Stimulated activated CD8-positive, alpha-beta memory T cell treated with anti-CD3 and anti-CD28 coated beads, Interleukin-4, amount 100 ng/mL, for 4 hours (primary cell): ENCODE measurements around the gene SDK2.

Source experiments
- DNase-seq, 2 donors: peaks; one replicate each; pipeline ENCODE4 v3.0.0-alpha.2; 2020; ENCODE audit warnings: low read depth in 2 of 2, low spot score in 1 of 2

Gene SDK2

DNA sequence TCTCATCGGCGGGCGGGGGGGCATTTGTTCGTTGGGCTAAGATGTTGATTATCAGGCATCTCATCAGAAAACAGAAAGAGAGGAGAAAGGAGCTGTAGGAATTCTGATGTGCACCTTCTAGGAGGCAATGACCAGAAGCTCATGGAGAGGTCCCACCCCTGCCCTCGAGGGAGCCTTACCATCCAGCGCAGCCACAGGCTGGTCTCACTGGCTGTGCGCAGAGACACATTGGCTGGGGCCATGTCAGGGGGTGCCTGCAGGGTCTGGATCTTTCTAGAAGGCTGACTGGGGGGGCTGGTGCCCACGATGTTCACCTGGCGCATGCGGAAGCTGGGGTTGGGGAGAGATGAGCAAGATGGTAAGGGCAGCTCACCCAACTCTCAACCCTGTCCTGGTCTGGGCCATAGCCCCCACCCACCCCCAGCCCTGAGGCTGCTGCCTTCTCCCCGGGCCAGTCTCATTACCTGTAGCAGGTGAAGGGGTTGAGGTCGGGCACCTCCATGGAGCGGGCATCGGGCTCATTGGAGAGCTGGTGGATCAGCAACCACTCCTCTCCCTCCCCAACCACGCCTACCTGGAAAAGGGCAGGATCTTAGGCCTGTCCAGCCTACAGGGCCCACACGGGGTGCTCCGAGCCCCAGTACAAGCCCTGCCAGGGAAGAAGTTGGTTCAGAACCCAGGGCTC is 246.2 kb downstream of the SDK2 start:
- DNase-seq = no peak

DNA sequence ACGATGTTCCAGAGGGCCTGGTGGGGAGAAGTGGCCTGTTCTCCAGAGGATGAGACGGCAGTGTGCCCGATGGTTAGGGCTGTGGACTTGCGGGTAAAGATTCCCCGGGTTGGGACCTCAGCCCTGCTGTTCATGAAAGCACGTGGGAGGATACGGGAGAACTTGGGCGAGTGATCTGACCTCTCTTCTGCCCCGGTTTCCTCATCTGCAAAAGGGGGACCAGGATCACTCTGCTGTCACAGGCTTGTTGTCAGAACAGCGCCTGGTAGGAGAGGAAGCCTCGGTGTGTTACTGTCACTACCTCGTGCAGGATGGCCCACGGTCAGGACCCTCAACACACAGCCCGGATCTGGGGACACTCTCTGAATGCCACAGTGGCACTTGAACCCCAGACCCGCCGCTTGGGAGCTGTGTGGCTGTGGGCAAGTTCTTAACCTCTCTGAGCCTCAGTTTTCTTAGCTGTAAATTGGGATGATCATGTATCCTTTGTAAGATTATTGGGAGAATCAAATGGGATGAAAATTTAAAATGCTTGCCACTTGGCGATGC is 246.9 kb downstream of the SDK2 start:
- DNase-seq = no peak

DNA sequence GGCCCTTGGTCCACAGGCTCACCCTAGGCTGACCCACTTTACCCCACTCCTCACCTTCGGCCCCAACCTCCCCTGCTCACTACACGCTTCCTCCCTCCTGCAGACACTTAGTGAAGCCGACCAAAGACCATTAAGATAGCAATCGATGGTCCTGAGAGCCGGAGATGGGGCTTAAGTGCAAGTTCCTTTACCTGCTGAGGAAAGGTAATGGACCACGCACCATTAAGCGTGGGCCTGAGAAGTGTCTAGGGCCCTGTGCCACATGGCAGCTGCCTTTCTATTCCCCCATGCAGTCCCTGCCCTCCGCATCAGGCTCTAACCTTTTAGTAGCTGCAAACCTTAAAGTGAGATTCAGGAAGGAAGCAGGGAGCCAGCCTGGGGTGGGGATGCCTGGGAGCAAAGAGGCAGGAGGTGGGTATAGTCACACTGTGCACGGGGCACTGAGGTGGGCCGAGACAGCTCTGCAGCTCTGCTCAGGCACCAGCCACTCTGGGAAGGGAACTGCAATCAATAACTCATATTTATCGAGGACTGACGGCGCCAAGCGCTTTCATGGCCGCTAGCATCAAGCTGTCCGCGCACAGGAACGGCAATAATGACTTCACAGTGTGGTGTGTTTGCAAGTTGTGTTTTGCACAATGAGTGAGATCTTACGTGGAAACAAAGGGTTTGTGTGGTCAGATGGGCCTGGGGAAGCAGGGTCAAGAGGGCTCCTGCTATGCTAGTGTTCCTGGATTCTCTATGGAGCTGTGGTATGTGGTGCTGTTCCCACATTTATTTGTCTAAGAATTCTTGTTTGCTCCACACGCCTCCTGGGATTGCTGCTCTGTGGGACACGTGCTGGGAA is 247.6 kb downstream of the SDK2 start:
- DNase-seq = no peak

DNA sequence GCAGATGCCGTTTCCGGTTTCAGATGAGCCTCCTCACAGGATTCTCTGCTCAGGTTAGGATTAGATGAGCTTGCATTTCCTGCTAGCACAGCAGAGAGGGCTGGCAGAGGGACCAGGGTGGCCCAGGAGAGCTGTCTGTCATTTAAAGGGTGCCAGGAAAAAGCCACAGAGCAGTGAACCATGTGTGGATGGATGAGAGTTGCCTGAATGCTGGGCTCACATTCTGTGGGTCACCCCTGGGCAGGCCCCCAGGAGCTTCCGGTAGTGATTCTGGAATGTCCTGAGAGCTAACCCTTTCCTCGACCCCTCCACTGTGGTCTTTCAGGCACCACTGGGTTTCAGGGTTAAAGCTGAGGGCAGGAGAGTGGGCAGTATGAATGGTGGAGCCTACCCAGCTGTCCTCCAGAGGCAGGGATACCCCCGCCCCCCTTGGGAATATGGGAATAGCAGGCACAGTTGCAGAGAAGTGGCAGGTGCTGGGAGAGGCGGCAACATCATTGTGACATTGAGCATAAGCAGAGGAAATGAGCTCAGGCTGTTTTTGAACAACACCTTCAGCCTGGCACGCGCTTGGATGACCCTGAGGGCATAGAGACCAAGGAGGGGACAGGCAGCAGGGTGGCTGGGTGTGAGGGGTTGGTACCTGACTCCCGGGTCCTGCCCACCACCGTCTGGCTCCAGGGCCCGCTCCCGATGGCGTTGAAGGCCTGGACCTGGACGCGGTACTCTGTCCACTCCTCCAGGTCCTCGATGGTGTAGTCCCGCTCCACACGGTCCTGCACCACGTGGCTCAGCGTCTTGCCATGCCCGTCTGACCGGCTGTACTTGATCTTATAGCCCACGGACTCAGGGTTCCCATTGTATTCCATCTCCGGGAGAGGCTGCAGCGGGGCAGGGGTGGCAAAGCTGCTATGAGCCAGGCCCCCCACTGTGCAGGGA is 249.5 kb downstream of the SDK2 start:
- no peak for DNase-seq

DNA sequence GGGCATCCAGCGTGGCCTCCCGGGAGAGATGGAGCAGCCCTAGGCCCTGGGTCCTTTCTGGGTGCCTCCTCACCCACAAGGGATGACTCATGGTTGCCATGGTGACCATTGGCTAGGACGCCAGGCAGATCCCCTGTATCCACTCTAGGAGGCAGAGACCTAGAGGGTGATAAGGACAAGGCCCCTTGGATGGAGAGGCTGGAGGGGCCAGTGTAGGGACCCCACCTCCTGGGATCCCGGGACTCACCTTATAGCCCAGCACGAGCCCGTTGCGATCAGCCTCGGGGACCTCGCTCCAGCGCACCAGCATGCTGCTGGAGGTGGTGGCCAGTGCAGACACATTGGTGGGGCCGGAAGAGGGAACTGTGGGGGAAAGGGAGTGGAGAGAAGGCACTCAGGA is 250.3 kb downstream of the SDK2 start:
- DNase-seq = no peak

DNA sequence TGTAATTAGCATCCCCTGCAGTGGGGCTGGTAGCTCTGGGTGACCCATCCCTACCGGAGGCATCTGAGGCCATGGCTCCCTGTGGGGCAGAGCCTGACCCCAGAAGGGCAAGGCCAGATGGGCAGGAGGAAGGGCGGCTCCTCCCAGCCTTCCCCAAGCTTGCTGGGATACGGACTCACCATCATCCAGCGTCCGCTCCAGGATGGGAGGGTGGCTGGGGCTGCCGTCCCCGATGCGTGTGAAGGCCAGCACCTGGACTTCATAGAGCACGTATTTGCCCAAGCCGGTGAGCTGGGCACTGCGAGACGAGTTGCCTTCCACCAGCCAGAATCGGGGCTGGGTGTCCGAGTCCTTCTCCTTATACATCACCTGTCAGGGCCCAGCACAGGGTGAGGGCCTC is 250.9 kb downstream of the SDK2 start:
- DNase-seq = no peak

DNA sequence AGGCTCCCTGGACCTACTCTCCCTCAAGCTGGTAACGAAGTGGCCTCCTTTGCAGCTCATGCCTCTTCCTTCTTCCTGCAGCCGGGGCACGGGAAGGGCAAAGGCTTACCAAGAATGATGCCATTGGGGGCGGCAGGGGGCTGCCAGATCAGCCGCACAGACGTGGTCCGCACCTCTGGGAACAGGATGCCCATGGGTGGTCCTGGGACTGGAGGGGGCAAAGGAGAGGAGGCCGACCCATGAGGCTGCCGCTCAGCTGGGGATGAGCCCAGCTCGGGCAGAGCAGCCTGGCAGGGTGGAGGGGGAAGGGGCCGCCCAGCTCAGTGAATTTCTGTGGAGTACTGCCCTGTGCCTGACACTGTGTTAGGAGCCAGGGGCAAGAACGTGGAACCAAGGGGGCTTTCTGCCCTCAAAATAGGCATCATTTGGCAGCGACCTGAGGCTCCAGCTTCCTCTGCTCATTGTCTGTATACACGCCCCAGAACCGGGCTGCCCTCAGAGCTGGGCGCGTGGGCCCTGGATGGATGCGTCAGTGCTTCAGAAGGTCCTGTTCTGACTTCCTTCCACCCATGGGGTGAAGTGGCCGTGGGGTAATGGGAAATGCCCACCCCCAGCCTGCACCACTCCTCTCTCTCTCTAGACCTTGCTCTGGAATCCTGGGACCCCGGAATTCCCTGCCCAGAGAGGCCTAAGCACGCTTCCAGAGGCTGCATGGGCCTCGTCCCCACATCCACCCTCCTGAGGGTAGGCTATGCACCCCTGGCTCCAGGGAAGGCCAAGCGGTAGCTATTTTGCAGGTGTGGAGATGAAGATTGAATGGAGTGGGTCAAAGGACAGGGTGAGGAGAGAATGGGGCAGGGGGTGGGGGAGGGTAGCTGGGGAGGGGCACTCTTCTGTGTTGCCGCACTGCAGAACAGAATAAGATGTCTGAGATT is 252.6 kb downstream of the SDK2 start:
- DNase-seq = no peak

DNA sequence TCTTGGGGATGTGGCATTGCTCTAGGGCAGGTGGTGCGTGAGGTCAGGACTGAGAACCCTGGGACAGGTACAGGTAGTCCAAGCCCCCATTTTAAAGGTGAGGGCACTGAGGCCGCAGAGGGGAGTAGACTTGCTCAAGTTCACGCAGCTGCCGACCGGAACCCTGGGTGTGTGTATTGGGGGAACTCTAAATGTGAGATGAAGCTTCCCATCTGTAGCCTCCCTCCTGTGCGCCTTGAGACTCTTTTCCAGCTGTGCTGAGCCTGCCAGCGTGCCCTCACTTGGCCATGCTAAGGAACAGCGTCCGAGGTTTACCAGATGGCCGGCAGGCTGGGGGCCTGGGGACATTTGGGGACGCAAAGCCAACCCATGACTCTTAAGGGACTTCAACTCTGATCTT is 253.4 kb downstream of the SDK2 start:
- DNase-seq = no peak

DNA sequence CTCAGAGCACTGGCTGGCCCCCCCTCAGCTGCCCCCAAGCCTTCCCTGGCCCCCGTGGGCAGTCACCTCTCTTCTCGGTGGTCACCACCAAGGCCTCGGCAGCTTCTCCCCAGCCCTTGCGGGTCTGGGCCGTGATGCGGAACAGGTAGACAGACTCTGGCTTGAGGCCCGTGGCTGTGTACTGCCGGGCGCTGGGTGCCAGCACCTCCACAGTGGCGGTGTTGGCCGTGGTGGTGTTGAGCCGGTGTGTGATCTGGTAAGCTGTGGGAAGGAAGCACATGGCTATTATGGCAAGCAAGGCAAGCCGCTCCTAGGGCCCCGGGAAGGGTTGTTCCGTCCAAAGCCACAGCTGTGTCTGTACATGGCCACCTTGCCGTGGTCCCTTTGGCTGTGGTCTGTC is 254.0 kb downstream of the SDK2 start:
- DNase-seq = no peak

DNA sequence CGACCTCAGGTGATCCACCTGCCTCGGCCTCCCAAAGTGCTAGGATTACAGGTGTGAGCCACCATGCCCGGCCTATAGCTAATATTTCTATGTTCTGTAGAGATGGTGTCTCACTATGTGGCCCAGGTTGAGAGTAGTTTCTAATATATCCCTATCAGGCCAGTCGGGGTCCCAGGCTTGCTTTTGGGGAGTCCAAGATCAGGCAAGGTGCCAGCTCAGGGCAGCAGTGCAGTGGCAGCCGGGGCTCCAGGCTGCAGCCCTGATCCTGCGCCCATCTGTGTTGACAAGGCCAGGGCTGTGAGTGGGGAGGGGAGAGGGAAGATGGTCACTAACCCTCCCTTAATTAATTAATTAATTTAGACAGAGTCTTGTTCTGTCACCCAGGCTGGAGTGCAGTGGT is 254.8 kb downstream of the SDK2 start:
- no peak for DNase-seq

DNA sequence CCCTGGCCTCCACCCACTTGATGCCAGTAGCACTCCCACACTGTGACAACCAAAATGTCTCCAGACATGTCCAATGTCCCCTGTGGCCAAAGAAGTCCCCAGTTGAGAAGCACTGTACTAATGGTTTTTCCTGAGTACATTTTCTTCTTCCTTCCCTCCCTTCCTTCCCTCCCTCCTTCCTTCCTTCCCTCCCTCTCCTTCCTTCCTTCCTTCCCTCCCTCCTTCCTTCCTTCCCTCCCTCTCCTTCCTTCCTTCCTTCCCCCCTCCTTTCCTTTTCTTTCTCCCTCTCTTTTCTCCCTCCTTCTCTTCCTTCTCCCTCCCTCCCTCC is 255.7 kb downstream of the SDK2 start:
- DNase-seq = no peak

DNA sequence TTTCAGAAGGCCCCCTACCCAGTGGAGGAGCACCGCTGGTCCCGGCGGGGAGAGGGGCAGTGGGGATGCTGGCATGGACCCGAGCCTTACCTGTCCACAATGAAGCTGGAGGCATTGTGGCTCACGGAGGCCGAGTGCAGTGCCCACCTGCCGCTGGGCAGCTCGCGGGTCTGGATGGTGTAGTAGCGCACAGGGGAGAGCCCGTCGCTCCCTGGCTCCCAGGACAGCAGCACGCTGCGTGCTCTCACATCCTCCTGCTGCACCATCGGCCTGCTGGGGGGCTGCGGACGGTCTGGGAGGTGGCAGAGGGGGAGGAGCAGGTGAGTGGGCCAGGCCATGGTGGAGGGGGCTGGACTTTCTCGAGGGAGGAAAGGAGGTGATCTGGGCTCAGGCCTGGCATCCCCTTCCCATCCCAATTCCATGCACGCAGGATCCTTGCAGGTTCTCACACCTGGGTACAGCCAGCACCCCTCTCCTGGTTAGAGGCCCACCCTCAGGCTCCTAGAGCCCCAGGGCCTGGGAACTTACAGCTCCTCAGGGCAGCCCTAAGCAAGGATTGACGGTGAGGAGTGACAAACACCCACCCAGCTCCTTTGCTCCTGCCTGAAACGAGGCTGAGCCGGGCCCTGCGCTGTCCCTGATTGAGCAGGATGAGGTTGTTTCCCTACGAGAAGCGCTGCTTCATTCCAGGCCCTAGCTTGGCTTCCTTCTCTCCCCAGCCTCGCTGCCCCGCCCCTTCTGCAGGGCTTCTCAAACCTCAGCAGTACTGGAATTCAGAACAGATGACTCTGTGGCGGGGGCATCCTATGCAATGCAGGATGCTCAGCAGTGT is 256.3 kb downstream of the SDK2 start:
- DNase-seq = no peak

DNA sequence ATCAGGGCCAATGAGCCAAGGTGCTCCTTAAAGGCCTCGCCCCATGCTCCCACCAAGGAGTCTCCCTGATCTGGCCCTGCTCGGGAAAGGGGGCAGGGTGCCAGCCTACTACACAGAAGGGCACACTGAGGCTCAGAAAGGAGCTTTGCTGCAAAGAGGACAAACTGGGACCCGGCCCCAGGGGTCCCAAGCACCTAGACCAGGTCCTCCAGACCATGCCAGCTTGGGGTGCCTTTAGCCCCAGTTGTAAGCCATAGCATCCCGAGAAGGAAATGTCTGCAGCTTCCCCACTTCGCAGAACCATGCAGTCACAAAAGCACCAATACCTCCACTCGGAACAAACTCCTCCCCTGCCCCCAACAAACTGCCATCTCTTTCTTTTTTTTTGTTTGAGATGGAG is 257.7 kb downstream of the SDK2 start:
- DNase-seq = no peak

DNA sequence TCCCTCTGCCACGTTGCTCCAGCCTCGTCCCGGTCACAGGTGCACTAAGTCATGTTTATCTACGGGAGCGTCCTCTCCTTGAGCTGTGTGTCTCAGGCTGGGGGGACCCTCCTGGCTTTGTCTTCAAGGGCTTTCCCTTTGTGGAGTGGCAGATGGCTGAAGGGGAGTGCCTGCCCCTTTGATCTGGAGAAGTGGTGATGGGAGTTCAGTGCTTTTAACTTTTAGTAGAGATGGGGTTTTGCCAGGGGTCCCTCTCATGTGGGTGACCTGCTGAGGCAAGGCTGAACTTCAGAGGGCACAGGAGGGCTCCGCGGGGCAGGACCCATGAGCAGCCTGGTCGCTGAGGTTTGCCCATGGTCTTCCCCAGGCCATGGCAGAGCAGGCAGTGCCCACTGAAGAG is 259.3 kb downstream of the SDK2 start:
- no peak for DNase-seq

DNA sequence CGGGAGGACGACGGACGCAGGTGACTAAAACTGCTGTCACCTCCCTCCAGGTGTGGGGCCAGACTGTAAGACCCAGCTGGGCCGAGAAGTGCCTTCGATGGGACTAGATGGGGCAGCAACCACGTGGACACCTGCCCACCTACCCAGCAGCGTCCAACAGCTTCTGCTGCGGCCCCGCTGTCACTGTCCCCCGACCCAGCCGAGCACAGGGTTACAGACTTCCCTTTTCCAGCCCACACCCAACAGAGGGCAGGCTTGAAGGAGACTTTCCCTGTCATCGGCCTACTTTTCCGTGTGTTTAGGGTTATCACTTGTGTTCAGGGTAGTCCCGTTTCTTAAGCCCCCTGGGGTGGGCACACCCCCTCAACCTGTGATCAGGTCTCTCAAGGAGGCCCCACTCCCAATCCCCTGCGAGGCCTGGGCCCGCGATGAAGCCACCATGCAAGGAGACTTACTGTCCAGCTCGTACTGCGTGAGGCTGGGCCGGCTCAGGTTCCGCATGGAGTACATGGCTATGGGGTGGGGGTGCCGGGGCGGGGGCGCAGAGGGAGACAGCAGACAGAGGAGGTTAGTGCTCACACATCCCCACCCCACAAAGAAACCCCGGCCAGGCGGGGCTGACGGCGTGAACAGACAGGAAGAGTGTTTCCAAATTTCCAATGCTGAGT is 263.7 kb downstream of the SDK2 start:
- DNase-seq = no peak

DNA sequence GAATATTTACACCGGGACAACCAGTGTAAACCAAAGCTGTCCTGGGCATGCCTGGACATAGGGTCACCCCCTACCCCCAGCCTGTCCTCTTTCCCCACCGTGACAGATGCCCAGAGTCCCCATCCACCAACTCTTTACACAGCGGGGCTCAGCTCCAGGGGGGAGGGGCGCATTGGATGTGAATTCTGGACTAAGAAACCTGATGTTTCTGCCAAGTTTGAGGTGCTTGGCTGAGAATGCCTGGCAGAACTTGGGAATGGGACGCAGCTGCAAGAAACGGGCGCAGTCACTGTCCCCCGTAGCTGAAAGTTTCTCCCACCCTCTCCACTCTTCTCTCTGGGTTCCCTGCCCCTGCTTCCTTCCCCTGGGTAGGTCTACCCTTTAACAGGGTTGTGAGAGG is 264.4 kb downstream of the SDK2 start:
- no peak for DNase-seq

DNA sequence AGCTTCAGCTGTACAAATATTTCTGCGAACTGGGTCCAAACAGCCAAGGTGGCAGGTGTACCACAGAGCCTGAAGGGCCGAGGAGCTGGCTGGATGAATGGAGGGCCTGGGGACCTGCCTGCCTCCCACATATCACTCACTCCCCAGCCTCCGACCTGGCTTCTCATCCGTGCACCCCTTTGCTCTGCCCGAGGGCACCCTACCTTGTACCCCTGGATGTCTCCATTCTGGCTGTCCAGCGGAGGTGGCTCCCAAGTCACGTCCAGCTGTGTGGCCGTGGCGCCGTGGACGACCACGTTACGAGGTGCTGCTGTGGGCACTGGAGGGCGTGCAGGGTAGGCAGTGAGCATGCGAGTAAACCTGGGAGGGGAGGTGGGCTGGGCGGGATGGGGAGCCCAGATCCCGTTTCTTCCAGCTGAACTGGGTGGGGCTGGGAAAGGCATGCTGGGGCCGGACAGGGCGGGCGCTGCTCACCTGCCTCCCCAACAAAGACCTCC is 265.2 kb downstream of the SDK2 start:
- no peak for DNase-seq

DNA sequence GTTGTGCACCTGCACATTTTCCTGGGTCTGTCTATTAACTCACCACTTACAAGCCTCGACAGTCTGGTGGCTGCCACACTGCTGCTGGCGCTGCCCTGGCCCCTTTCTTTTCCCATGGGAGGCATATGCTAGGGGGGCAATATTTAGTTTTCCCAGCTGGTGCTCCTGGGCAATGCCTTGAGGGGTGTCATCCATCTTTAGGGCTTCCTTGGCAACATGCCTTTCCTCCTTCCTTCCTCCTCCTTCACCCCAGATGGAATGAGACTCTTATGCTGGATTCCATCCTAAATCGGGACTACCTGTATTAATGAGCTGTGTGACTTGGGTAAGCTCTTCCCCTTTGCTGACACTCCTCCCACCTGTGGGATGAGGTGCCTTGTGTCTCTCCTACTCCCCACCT is 267.6 kb downstream of the SDK2 start:
- DNase-seq = no peak

DNA sequence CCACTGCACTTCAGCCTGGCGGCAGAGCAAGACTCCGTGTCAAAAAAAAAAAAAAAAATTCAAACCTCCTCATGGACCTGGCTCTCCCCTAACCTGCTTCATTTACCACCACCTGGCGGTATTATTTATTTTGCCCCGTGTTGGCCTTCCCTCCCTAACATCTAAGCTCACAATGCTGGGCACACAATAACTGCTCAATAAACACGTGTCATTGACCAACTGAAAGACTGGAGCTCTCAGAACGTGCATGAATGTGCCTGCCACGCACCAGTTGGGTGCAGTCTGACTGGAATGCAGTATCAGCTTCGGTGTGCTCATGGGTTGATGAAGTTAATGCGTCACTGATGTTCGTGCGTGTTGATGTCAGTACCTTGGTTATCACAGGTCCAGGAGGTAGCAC is 268.1 kb downstream of the SDK2 start:
- DNase-seq = no peak
